K562 (cell line): Measurements from ENCODE around the gene TIPIN. TPM values are rescaled to one million over a fixed set of nuclear protein-coding genes. Genes with fewer than 3 reads are reported as not detected.

ENCODE experiments used
- ATAC-seq: fragments of 200-7000 bp; cut with Tn5 transposase; 3 replicates; pipeline ENCODE4 v1.9.1; 2020; ENCODE audit warnings: moderate library complexity
- BruUV-seq: library from RNA; stranded (reverse); fragments of 400-500 nt; replicated peaks from 2 replicates; lab custom pipeline; 2021; lab: Mats Ljungman, UMichigan
- CTCF ChIA-PET: fragments of 300-600 bp; formaldehyde crosslinking; extraction: SDS; loops from one replicate; lab custom pipeline; 2021; ENCODE audit warnings: low intra/inter-chr PET ratio; lab: Yijun Ruan, JAX
- POLR2A ChIA-PET: fragments of 300-600, 350-650 bp; sonication (Branson Sonifier 250); formaldehyde crosslinking; extraction: SDS; loops from one replicate; lab custom pipeline; 2021; ENCODE audit warnings: antibody characterized with exemption, inconsistent platforms; lab: Yijun Ruan, JAX
- DNase-seq, 4 experiments: peaks; one replicate each; pipeline versions ENCODE4 v3.0.0 to v3.0.0-alpha.2; 2011 to 2018; ENCODE audit warnings: low spot score in 3 of 4, mixed read lengths in 3 of 4; ENCODE audit errors: extremely low read depth in 1 of 4
- FAIRE-seq: peaks from 2 replicates; lab custom pipeline; 2011; peaks lifted over from hg19 to GRCh38; lab: Jason Lieb, UNC
- H2AFZ ChIP-seq: 2 replicates; pipeline ENCODE4 v1.6.0; 2011; ENCODE audit warnings: low read depth, low read length, control low read depth, inconsistent platforms
- H3K27ac ChIP-seq: fragments of 200-600 bp; 3 replicates; pipeline ENCODE4 v1.8.0; 2011; ENCODE audit warnings: low read depth, mild to moderate bottlenecking, control low read depth, inconsistent platforms, low read length, moderate library complexity, mixed read lengths; ENCODE audit errors: extremely low read depth
- H3K27me3 ChIP-seq, 2 experiments: fragments of 300-600 bp in 1 of 2; 2 replicates in 1 of 2; 3 replicates in 1 of 2; pipeline versions ENCODE4 v1.6.0 to v1.8.0; 2011; ENCODE audit warnings: inconsistent platforms in 2 of 2, low read length in 2 of 2, mild to moderate bottlenecking in 1 of 2, mixed read lengths in 1 of 2, moderate library complexity in 1 of 2; ENCODE audit not compliant: control insufficient read depth in 2 of 2, insufficient read depth in 2 of 2
- H3K36me3 ChIP-seq: fragments of 300-600 bp; 3 replicates; pipeline ENCODE4 v1.8.0; 2011; ENCODE audit warnings: mild to moderate bottlenecking, low read length, inconsistent platforms; ENCODE audit not compliant: control insufficient read depth, insufficient read depth
- H3K4me1 ChIP-seq, 2 experiments: fragments of 200-600 bp in 1 of 2; replicated peaks in 1 of 2; 2 replicates in 1 of 2; 3 replicates in 1 of 2; pipeline versions ENCODE4 v1.5.1 to v1.8.0; 2011; ENCODE audit warnings: inconsistent platforms in 2 of 2, low read length in 2 of 2, mild to moderate bottlenecking in 1 of 2, mixed read lengths in 1 of 2, moderate library complexity in 1 of 2; ENCODE audit not compliant: control insufficient read depth in 2 of 2, insufficient read depth in 2 of 2
- H3K4me2 ChIP-seq: 2 replicates; pipeline ENCODE4 v1.6.1; 2011; ENCODE audit warnings: low read length, control low read depth, inconsistent platforms, mixed read lengths; ENCODE audit not compliant: insufficient read depth
- H3K4me3 ChIP-seq: fragments of 200-600 bp; sonication (generic), shearing (Covaris generic); 2 replicates; pipeline ENCODE4 v1.5.1; 2016; ENCODE audit warnings: control low read depth, inconsistent platforms
- H3K79me2 ChIP-seq: fragments of 200-600 bp; 3 replicates; pipeline ENCODE4 v1.8.0; 2011; ENCODE audit warnings: low read length, inconsistent platforms; ENCODE audit not compliant: control insufficient read depth, insufficient read depth
- H3K9ac ChIP-seq, 2 experiments: 2 replicates each; pipeline versions ENCODE4 v1.6.0 to v1.6.1; 2011; ENCODE audit warnings: low read depth in 2 of 2, low read length in 2 of 2, control low read depth in 1 of 2, inconsistent platforms in 1 of 2, mild to moderate bottlenecking in 1 of 2, mixed read lengths in 1 of 2; ENCODE audit not compliant: insufficient read depth in 1 of 2
- H3K9me1 ChIP-seq: one replicate; pipeline ENCODE4 v1.6.0; 2011; ENCODE audit warnings: inconsistent platforms, mild to moderate bottlenecking, low read length, moderate library complexity; ENCODE audit not compliant: control insufficient read depth, insufficient read depth
- H3K9me3 ChIP-seq: replicated peaks from 2 replicates; pipeline ENCODE4 v1.5.1; 2011; ENCODE audit warnings: low read depth, low read length, inconsistent platforms; ENCODE audit not compliant: control insufficient read depth, insufficient read depth
- H4K20me1 ChIP-seq: replicated peaks from 2 replicates; pipeline ENCODE4 v1.6.1; 2011; ENCODE audit warnings: low read length, inconsistent platforms, mixed read lengths; ENCODE audit not compliant: control insufficient read depth, insufficient read depth
- FOS ChIP-seq: IDR thresholded peaks from 3 replicates; pipeline ENCODE4 v1.6.1; 2011; ENCODE audit not compliant: insufficient read length; ENCODE audit errors: extremely low read depth
- GABPB1 ChIP-seq: sonication (generic); formaldehyde crosslinking; IDR thresholded peaks from 2 replicates; pipeline ENCODE4 v1.8.0; 2022; ENCODE audit warnings: mild to moderate bottlenecking, missing genetic modification reagents
- GATA2 ChIP-seq: sonication (generic); formaldehyde crosslinking; IDR thresholded peaks from 2 replicates; pipeline ENCODE4 v1.4.0; 2020; ENCODE audit warnings: mild to moderate bottlenecking, missing genetic modification reagents
- GATAD2A ChIP-seq: fragments of 450-650 bp; IDR thresholded peaks from 2 replicates; pipeline ENCODE4 v1.6.1; 2017
- ID3 ChIP-seq, 2 experiments: fragments of 250-450 bp in 1 of 2; fragments of 450-650 bp in 1 of 2; sonication (Bioruptor Pico) in 1 of 2; IDR thresholded peaks; 2 replicates each; pipeline versions ENCODE4 v1.6.1 to v1.8.0; 2016 to 2021; ENCODE audit warnings: mild to moderate bottlenecking in 2 of 2, moderate library complexity in 2 of 2, missing compliant biosample characterization in 1 of 2, missing genetic modification characterization in 1 of 2
- KDM5B ChIP-seq: fragments of 200-600 bp; sonication (generic); IDR thresholded peaks from 2 replicates; pipeline ENCODE4 v1.6.1; 2012; ENCODE audit warnings: low read depth, mild to moderate bottlenecking, moderate library complexity, low read length, control low read depth, inconsistent platforms; ENCODE audit not compliant: insufficient replicate concordance
- L3MBTL2 ChIP-seq: fragments of 450-650 bp; IDR thresholded peaks from 2 replicates; pipeline ENCODE4 v1.6.1; 2016; ENCODE audit warnings: mild to moderate bottlenecking, moderate library complexity
- MYC ChIP-seq, 2 experiments: fragments of 250-450 bp in 1 of 2; sonication (Bioruptor Pico) in 1 of 2; IDR thresholded peaks; 2 replicates each; pipeline versions ENCODE4 v1.5.1 to v1.6.1; 2012 to 2021; ENCODE audit warnings: low read depth in 2 of 2, borderline replicate concordance in 1 of 2, improper control_type of control experiment in 1 of 2, low read length in 1 of 2, mild to moderate bottlenecking in 1 of 2, moderate library complexity in 1 of 2
- NCOA6 ChIP-seq: fragments of 450-650 bp; IDR thresholded peaks from 2 replicates; pipeline ENCODE4 v1.6.1; 2017; ENCODE audit warnings: mild to moderate bottlenecking
- NR4A1 ChIP-seq, 2 experiments: fragments of 250-450 bp in 1 of 2; fragments of 450-650 bp in 1 of 2; sonication (Bioruptor Pico) in 1 of 2; IDR thresholded peaks; 2 replicates each; pipeline versions ENCODE4 v1.4.0 to v1.6.1; 2016 to 2020; ENCODE audit warnings: mild to moderate bottlenecking in 2 of 2, missing compliant biosample characterization in 1 of 2, missing genetic modification characterization in 1 of 2, moderate library complexity in 1 of 2
- POLR2A ChIP-seq: fragments of 450-650 bp; conservative IDR thresholded peaks from 2 replicates; pipeline ENCODE4 v1.6.1; 2016
- SMARCB1 ChIP-seq: IDR thresholded peaks from 2 replicates; pipeline ENCODE4 v1.6.1; 2011; ENCODE audit warnings: improper control_type of control experiment, low read depth; ENCODE audit not compliant: insufficient read length
- YBX1 ChIP-seq: fragments of 450-650 bp; IDR thresholded peaks from 2 replicates; pipeline ENCODE4 v1.7.1; 2016; ENCODE audit warnings: mild to moderate bottlenecking
- ZBTB17 ChIP-seq: fragments of 450-650 bp; formaldehyde crosslinking; IDR thresholded peaks from 2 replicates; pipeline ENCODE4 v1.4.0; 2020; ENCODE audit warnings: mild to moderate bottlenecking
- ZNF165 ChIP-seq: fragments of 250-450 bp; sonication (Bioruptor Pico); IDR thresholded peaks from 2 replicates; pipeline ENCODE4 v1.4.0; 2020; ENCODE audit warnings: borderline replicate concordance
- ZNF551 ChIP-seq: fragments of 250-450 bp; sonication (Bioruptor Pico); IDR thresholded peaks from 2 replicates; pipeline ENCODE4 v1.5.0; 2021; ENCODE audit warnings: mild to moderate bottlenecking, moderate library complexity
- WGBS: fragments of 100-300 bp; shearing (Covaris generic); methylation state at CpG from one replicate; pipeline ENCODE4 v1.1.6; 2016; ENCODE audit warnings: low coverage, mixed read lengths; ENCODE audit not compliant: insufficient coverage; ENCODE audit errors: missing lambda C conversion rate; 5-methylcytosine and 5-hydroxymethylcytosine counted together
- in situ Hi-C: fragments of 300-500 bp; cut with MboI; formaldehyde crosslinking; loops from 4 replicates; pipeline ENCODE4 v1.15.0; 2018; ENCODE audit warnings: inconsistent platforms, mixed read lengths
- intact Hi-C: fragments of 100-400 bp; cut with micrococcal nuclease; formaldehyde crosslinking; loops from 2 replicates; pipeline ENCODE4 v1.14.2; 2022
- polyA plus RNA-seq, 8 experiments: library from polyadenylated mRNA; depleted of rRNA in 4 of 8; stranded (reverse) in 5 of 8; unstranded in 3 of 8; fragments of >200 nt; fragmentation: Nextera tagmentation in 2 of 8; fragmentation: Illumina TruSeq in 1 of 8; extraction: Ambion mirVana in 2 of 8; extraction: Trizol in 1 of 8; gene quantifications; 2 replicates each; pipeline versions ENCODE4 v1.2.1 to v1.2.3, GENCODE V29; 2011 to 2014; ENCODE audit warnings: inconsistent platforms in 1 of 8, missing spikeins in 1 of 8
- total RNA-seq, 7 experiments: library from RNA; depleted of rRNA in 6 of 7; stranded (reverse); fragments of >200 nt in 6 of 7; fragmentation: Illumina TruSeq in 2 of 7; extraction: Trizol in 2 of 7; gene quantifications; 2 replicates each; pipeline versions ENCODE4 v1.2.1 to v1.2.3, GENCODE V29; 2011 to 2021; ENCODE audit warnings: low replicate concordance in 1 of 7
- TF ChIP-seq, protein P1 (sequence below): fragments of 450-650 bp; IDR thresholded peaks from 2 replicates; pipeline ENCODE4 v1.6.1; 2017; ENCODE audit warnings: antibody characterized with exemption, mild to moderate bottlenecking

The TIPIN gene
- total and polyA plus RNA-seq, 9 of the 15 experiments (the other 6 are each of a cell fraction or from before 2014, with no cell fraction given) = 22.9 to 61.4 (median 42.0) TPM

GRCh38 chr15:66294157-66294931, 62.1 kb downstream of the TIPIN start:
- in situ Hi-C loops (no loop called here), intact Hi-C loops (loop anchor here (5.0 kb wide), 1 partner anchor 203 kb away; the partner anchor contains the start of gene SNAPC5)
- CTCF ChIA-PET = no interaction called here
- ATAC-seq = peak; percentile 65
- Histone ChIP-seq H3K36me3 (peaks cover 21% of the 10 kb centered on the region), H3K4me2 (peak overlapping the region; percentile 96), H2AFZ (peak overlapping the region; percentile 91), H3K4me3 (peak overlapping the region; percentile 45), H3K4me1 (peaks cover 17 to 20% of the 10 kb centered on the region in 2 experiments), H3K9me1 (no peaks in the 10 kb centered on the region), H3K27me3 (no peaks in the 10 kb centered on the region), H3K9me3 (no peaks in the 10 kb centered on the region), H4K20me1 (no peaks in the 10 kb centered on the region), H3K27ac (peak overlapping the region; percentile 82), H3K9ac (peak overlapping the region; percentile 85 to 97), H3K79me2 (peaks cover 22% of the 10 kb centered on the region)
- TSS peak; percentile 54 for BruUV-seq
- peak in 3 of 4 experiments; percentile 17 to 63 (median 56) for DNase-seq
- POLR2A ChIA-PET = interaction anchor here (0.6 to 1.7 kb wide), 6 partner anchors 10 to 92 kb away, joined by 3 to 4 read pairs (median 3); no protein-coding TSS in a partner anchor
- 6% methylated on average over 16 of the region's 16 CpGs for WGBS
- no peak for FAIRE-seq
- TF ChIP-seq L3MBTL2 (peak; percentile 78), POLR2A (0 out of 2 replicates have a peak, but pooled peaks have one; percentile 42), FOS (no peak), NR4A1 (CRISPR knock-in tag; IDR thresholded peaks at IDR 0.05) (no peak), NR4A1 (tag; IDR thresholded peaks at IDR 0.05) (0 out of 2 replicates have a peak, but pooled peaks have one; percentile 37), KDM5B (peak; percentile 53), ID3 (CRISPR knock-in tag; IDR thresholded peaks at IDR 0.05) (no peak), ID3 (tag; IDR thresholded peaks at IDR 0.05) (0 out of 2 replicates have a peak, but pooled peaks have one; percentile 16), SMARCB1 (no peak), GABPB1 (peak; percentile 26), GATA2 (CRISPR knock-in tag) (0 out of 2 replicates have a peak, but pooled peaks have one; percentile 25), ZNF551 (CRISPR knock-in tag) (no peak), MYC (IDR thresholded peaks at IDR 0.05; ENCODE audit: low read depth, low read length) (peak; percentile 60; the same call in 1 of the 2 replicates), MYC (CRISPR knock-in tag; IDR thresholded peaks at IDR 0.05; ENCODE audit: borderline replicate concordance, low read depth) (no peak), ZNF165 (no peak), YBX1 (no peak), NCOA6 (no peak), ZBTB17 (CRISPR knock-in tag) (no peak), GATAD2A (peak; percentile 19; the same call in 1 of the 2 replicates)
- TF ChIP-seq, protein P1, sequence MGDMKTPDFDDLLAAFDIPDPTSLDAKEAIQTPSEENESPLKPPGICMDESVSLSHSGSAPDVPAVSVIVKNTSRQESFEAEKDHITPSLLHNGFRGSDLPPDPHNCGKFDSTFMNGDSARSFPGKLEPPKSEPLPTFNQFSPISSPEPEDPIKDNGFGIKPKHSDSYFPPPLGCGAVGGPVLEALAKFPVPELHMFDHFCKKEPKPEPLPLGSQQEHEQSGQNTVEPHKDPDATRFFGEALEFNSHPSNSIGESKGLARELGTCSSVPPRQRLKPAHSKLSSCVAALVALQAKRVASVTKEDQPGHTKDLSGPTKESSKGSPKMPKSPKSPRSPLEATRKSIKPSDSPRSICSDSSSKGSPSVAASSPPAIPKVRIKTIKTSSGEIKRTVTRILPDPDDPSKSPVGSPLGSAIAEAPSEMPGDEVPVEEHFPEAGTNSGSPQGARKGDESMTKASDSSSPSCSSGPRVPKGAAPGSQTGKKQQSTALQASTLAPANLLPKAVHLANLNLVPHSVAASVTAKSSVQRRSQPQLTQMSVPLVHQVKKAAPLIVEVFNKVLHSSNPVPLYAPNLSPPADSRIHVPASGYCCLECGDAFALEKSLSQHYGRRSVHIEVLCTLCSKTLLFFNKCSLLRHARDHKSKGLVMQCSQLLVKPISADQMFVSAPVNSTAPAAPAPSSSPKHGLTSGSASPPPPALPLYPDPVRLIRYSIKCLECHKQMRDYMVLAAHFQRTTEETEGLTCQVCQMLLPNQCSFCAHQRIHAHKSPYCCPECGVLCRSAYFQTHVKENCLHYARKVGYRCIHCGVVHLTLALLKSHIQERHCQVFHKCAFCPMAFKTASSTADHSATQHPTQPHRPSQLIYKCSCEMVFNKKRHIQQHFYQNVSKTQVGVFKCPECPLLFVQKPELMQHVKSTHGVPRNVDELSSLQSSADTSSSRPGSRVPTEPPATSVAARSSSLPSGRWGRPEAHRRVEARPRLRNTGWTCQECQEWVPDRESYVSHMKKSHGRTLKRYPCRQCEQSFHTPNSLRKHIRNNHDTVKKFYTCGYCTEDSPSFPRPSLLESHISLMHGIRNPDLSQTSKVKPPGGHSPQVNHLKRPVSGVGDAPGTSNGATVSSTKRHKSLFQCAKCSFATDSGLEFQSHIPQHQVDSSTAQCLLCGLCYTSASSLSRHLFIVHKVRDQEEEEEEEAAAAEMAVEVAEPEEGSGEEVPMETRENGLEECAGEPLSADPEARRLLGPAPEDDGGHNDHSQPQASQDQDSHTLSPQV = 0 out of 2 replicates have a peak, but pooled peaks have one; percentile 52
